CD4-positive, alpha-beta memory T cell (primary cell): ENCODE results near the gene CDC34. TPM values are rescaled to one million over a fixed set of nuclear protein-coding genes. Genes with fewer than 3 reads are reported as not detected.

Experiments
- CTCF ChIA-PET: fragments of 350-600 bp; sonication (Branson Sonifier 250); formaldehyde crosslinking; loops from one replicate; lab custom pipeline; 2021; ENCODE audit warnings: inconsistent platforms; ENCODE audit not compliant: partially characterized antibody; lab: Charles Lee
- POLR2A ChIA-PET: fragments of 350-600 bp; sonication (Branson Sonifier 250); formaldehyde crosslinking; loops from one replicate; lab custom pipeline; 2021; ENCODE audit not compliant: partially characterized antibody; lab: Charles Lee
- DNase-seq, 5 donors: peaks; one replicate each; pipeline versions ENCODE4 v3.0.0 to v3.0.0-alpha.2; 2020 to 2022; ENCODE audit warnings: mixed read lengths in 1 of 5
- H3K27ac ChIP-seq: one replicate; pipeline ENCODE4 v1.7.0; 2013; ENCODE audit warnings: low read depth, low read length
- H3K27me3 ChIP-seq: 2 replicates; pipeline ENCODE4 v1.7.0; 2013; ENCODE audit warnings: mild to moderate bottlenecking, low read length, moderate library complexity; ENCODE audit not compliant: insufficient read depth
- H3K36me3 ChIP-seq: 2 replicates; pipeline ENCODE4 v1.7.0; 2013; ENCODE audit warnings: mild to moderate bottlenecking, low read length, moderate library complexity; ENCODE audit not compliant: insufficient read depth
- H3K4me1 ChIP-seq: 2 replicates; pipeline ENCODE4 v1.7.0; 2013; ENCODE audit warnings: mild to moderate bottlenecking, low read length, moderate library complexity; ENCODE audit not compliant: insufficient read depth
- H3K4me3 ChIP-seq, 2 donors: one replicate each; pipeline ENCODE4 v1.7.0; 2013; ENCODE audit warnings: low read length in 2 of 2, mild to moderate bottlenecking in 1 of 2
- H3K9me3 ChIP-seq, 2 donors: one replicate each; pipeline ENCODE4 v1.7.0; 2013; ENCODE audit warnings: low read length in 2 of 2, control low read depth in 1 of 2; ENCODE audit not compliant: control insufficient read depth in 1 of 2
- H3K27ac Mint-ChIP-seq, 7 donors: one replicate each; pipeline ENCODE4 v1.8.0; 2020 to 2021; ENCODE audit warnings: mixed read lengths in 7 of 7, mild to moderate bottlenecking in 6 of 7, inconsistent platforms in 3 of 7, moderate library complexity in 3 of 7
- H3K27me3 Mint-ChIP-seq, 2 donors: one replicate each; pipeline ENCODE4 v1.8.0; 2020 to 2021; ENCODE audit warnings: mixed read lengths in 2 of 2
- H3K36me3 Mint-ChIP-seq, 2 donors: one replicate each; pipeline ENCODE4 v1.8.0; 2020 to 2021; ENCODE audit warnings: mixed read lengths in 2 of 2, inconsistent platforms in 1 of 2, mild to moderate bottlenecking in 1 of 2
- H3K4me1 Mint-ChIP-seq, 4 donors: one replicate each; pipeline ENCODE4 v1.8.0; 2020 to 2021; ENCODE audit warnings: mixed read lengths in 4 of 4, mild to moderate bottlenecking in 1 of 4
- H3K4me3 Mint-ChIP-seq, 8 donors: one replicate each; pipeline ENCODE4 v1.8.0; 2020 to 2021; ENCODE audit warnings: mixed read lengths in 8 of 8, mild to moderate bottlenecking in 7 of 8, moderate library complexity in 6 of 8, inconsistent platforms in 3 of 8
- H3K9me3 Mint-ChIP-seq, 8 donors: one replicate each; pipeline ENCODE4 v1.8.0; 2020 to 2021; ENCODE audit warnings: mixed read lengths in 8 of 8, mild to moderate bottlenecking in 5 of 8, inconsistent platforms in 3 of 8, moderate library complexity in 1 of 8
- intact Hi-C: fragments of 100-400 bp; cut with micrococcal nuclease; formaldehyde crosslinking; loops from one replicate; pipeline ENCODE4 v1.15.1; 2023
- polyA plus RNA-seq, 2 donors: library from polyadenylated mRNA; unstranded; fragments of 300-500 nt; fragmentation: Illumina TruSeq; gene quantifications; one replicate each; pipeline ENCODE4 v1.2.3, GENCODE V29; 2021
- total RNA-seq, 2 experiments: library from RNA; stranded (reverse); gene quantifications; one replicate each; pipeline ENCODE4 v1.2.3, GENCODE V29; 2021

CDC34 gene
- total and polyA plus RNA-seq, 4 experiments from 2014 or later = 26.7 to 46.6 (median 44.2) TPM

DNA sequence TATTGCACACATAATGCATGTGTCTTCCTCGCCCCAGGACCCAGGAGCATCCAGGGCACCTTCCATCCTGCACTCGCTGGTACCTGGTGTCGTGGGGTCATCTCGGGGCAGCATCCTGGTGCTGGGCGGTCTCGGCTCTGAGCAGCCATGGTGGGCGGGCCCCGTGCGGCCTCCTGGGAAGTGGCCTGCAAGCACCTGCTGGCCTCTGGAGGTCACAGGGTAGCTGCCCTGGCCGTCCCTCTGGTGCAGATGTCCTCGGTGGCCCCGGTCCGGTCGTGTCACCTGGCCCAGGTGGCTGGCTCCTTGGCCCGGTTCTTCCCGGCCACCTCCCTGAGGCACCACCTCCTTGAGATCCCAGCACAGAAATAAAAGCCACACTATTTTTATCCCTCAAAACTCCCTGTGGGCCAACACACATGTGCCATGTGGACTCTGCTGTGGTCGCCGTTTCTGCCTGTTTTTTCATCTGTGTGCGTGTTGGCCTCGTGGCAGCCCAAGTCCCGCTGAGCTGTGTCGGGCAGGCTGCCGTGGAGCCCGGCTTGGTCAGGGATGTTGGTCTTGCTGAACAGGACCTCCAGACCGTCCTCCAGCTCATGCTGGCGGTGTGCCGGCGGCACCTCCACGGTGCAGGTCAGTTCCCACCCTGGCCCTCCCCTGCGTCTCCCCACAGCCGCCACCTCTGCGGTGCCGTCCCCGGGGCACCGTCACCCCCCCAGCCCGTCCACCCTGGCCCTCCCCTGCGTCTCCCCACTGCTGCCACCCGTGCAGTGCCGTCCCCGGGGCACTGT, 7.3 kb downstream of the CDC34 start:
- DNase-seq = no peak
- H3K36me3 ChIP-seq = peaks cover 26% of the 10 kb centered on the region
- Mint-ChIP-seq H3K36me3 (peaks cover 8 to 15% of the 10 kb centered on the region in 2 donors), H3K27ac (peak overlapping the region in 1 of 7 donors; percentile 55), H3K9me3 (no peaks in the 10 kb centered on the region), H3K4me1 (peaks cover 9 to 16% (median 14%) of the 10 kb centered on the region in 4 donors), H3K4me3 (no peak overlapping the region), H3K27me3 (no peaks in the 10 kb centered on the region)
- H3K27ac ChIP-seq = no peak overlapping the region
- ChIA-PET POLR2A (interaction anchor here (1.3 kb wide), 1 partner anchor 8 kb away, joined by 3 read pairs; no protein-coding TSS in a partner anchor), CTCF (no interaction called here)
- no peaks in the 10 kb centered on the region for H3K9me3 ChIP-seq
- intact Hi-C loops = no loop called here
- H3K4me3 ChIP-seq = no peak overlapping the region
- H3K27me3 ChIP-seq = no peaks in the 10 kb centered on the region
- H3K4me1 ChIP-seq = peaks cover 17% of the 10 kb centered on the region

DNA sequence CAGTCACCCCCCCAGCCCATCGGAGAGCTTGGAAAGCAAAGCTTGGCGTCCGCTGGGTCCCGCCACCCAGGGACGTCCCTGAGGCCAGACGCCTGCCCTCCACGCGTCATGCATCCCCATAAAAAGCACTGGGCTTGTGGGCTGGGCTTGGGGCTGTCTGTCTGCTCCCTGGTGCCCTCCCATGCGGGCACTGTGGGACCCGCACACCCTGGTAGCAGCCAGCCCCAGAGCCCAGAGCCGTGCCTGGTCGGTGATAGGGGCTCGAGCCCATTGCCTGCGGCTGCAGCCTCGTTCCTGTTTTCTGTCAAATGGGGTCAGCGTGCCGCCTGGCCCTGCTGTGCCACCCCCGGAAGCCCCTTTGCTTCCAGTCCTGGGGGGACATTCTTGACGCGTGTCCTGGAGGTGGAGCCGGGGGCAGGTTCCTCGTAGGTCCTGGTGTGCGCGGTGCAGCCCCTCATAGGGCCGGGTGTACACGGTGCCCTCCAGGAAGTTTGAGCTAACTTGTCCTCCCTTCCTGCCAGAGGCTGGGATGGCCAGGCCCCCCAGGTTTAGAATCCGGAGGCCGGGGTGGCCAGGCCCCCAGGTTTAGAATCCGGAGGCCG, 8.0 kb downstream of the CDC34 start:
- H3K27ac Mint-ChIP-seq = no peak overlapping the region
- no peaks in the 10 kb centered on the region for H3K27me3 Mint-ChIP-seq
- no peak overlapping the region for H3K4me3 Mint-ChIP-seq
- peaks cover 26% of the 10 kb centered on the region for H3K36me3 ChIP-seq
- peaks cover 22% of the 10 kb centered on the region for H3K4me1 ChIP-seq
- intact Hi-C loops = no loop called here
- no peaks in the 10 kb centered on the region for H3K9me3 ChIP-seq
- no peaks in the 10 kb centered on the region for H3K27me3 ChIP-seq
- peaks cover 10 to 21% (median 16%) of the 10 kb centered on the region in 4 donors for H3K4me1 Mint-ChIP-seq
- ChIA-PET CTCF (no interaction called here), POLR2A (interaction anchor here (1.3 kb wide), 1 partner anchor 9 kb away, joined by 3 read pairs; no protein-coding TSS in a partner anchor)
- no peak overlapping the region for H3K27ac ChIP-seq
- H3K4me3 ChIP-seq = no peak overlapping the region
- no peaks in the 10 kb centered on the region for H3K9me3 Mint-ChIP-seq
- DNase-seq = no peak
- peaks cover 8 to 16% of the 10 kb centered on the region in 2 donors for H3K36me3 Mint-ChIP-seq

DNA sequence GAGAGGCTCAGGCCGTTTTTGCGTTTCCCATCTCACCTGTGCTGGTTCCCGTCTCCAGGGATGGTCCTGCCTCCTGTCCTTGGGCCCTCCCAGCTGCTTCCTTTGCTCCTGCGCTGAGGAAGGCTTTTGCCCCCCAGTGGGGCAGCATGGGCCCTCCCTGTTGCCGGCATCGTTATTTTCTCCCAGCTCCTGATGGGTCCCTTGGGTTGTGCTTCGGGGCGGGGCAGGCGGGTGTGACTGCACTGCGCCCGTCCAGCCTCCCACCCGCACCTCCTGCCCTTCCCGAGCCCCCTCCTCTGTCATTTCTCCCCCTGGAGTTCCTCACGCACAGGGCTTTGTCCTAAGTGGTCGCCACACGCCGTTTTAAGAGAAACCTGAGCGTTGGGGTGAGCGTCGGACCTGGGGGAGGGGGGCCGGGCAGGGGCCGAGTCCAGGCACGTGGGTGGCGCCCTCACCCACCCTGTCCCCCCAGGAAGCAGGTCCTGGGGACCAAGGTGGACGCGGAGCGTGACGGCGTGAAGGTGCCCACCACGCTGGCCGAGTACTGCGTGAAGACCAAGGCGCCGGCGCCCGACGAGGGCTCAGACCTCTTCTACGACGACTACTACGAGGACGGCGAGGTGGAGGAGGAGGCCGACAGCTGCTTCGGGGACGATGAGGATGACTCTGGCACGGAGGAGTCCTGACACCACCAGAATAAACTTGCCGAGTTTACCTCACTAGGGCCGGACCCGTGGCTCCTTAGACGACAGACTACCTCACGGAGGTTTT, 9.5 kb downstream of the CDC34 start:
- Mint-ChIP-seq H3K36me3 (peaks cover 8 to 15% of the 10 kb centered on the region in 2 donors), H3K27ac (no peak overlapping the region), H3K9me3 (no peaks in the 10 kb centered on the region), H3K4me3 (no peak overlapping the region), H3K4me1 (peaks cover 15 to 27% (median 20%) of the 10 kb centered on the region in 4 donors), H3K27me3 (no peaks in the 10 kb centered on the region)
- no peaks in the 10 kb centered on the region for H3K27me3 ChIP-seq
- H3K9me3 ChIP-seq = no peaks in the 10 kb centered on the region
- H3K4me3 ChIP-seq = no peak overlapping the region
- ChIA-PET POLR2A (interaction anchor here (1.0 to 7.2 kb wide), 2 partner anchors 9 kb away, joined by 3 to 52 read pairs; partner anchors contain the start of gene CDC34), CTCF (interaction anchor here (1.8 to 1.9 kb wide), 2 partner anchors 9 to 30 kb away, joined by 5 to 7 read pairs; no protein-coding TSS in a partner anchor)
- DNase-seq = no peak
- intact Hi-C loops = no loop called here
- peaks cover 23% of the 10 kb centered on the region for H3K4me1 ChIP-seq
- H3K27ac ChIP-seq = no peak overlapping the region
- H3K36me3 ChIP-seq = peaks cover 18% of the 10 kb centered on the region

DNA sequence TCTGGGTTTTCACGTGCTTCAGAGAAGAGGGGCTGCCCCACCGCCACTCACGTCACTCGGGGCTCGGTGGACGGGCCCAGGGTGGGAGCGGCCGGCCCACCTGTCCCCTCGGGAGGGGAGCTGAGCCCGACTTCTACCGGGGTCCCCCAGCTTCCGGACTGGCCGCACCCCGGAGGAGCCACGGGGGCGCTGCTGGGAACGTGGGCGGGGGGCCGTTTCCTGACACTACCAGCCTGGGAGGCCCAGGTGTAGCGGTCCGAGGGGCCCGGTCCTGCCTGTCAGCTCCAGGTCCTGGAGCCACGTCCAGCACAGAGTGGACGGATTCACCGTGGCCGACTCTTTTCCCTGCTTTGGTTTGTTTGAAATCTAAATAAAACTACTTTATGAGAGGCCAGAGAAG, 10.1 kb downstream of the CDC34 start:
- no peaks in the 10 kb centered on the region for H3K9me3 Mint-ChIP-seq
- Histone ChIP-seq H3K27ac (no peak overlapping the region), H3K4me3 (no peak overlapping the region), H3K4me1 (peaks cover 23% of the 10 kb centered on the region), H3K36me3 (peaks cover 11% of the 10 kb centered on the region), H3K27me3 (no peaks in the 10 kb centered on the region), H3K9me3 (no peaks in the 10 kb centered on the region)
- DNase-seq = no peak
- intact Hi-C loops = no loop called here
- H3K27ac Mint-ChIP-seq = peak overlapping the region in 2 of 7 donors; percentile 47 to 64
- ChIA-PET POLR2A (interaction anchor here (1.0 to 7.2 kb wide), 4 partner anchors 8 to 31 kb away, joined by 3 to 52 read pairs (median 4); partner anchors contain the start of genes BSG and CDC34), CTCF (interaction anchor here (1.8 to 1.9 kb wide), 2 partner anchors 10 to 31 kb away, joined by 5 to 7 read pairs; no protein-coding TSS in a partner anchor)
- peaks cover 15 to 27% (median 20%) of the 10 kb centered on the region in 4 donors for H3K4me1 Mint-ChIP-seq
- H3K27me3 Mint-ChIP-seq = no peaks in the 10 kb centered on the region
- no peak overlapping the region for H3K4me3 Mint-ChIP-seq
- H3K36me3 Mint-ChIP-seq = peaks cover 8 to 14% of the 10 kb centered on the region in 2 donors

DNA sequence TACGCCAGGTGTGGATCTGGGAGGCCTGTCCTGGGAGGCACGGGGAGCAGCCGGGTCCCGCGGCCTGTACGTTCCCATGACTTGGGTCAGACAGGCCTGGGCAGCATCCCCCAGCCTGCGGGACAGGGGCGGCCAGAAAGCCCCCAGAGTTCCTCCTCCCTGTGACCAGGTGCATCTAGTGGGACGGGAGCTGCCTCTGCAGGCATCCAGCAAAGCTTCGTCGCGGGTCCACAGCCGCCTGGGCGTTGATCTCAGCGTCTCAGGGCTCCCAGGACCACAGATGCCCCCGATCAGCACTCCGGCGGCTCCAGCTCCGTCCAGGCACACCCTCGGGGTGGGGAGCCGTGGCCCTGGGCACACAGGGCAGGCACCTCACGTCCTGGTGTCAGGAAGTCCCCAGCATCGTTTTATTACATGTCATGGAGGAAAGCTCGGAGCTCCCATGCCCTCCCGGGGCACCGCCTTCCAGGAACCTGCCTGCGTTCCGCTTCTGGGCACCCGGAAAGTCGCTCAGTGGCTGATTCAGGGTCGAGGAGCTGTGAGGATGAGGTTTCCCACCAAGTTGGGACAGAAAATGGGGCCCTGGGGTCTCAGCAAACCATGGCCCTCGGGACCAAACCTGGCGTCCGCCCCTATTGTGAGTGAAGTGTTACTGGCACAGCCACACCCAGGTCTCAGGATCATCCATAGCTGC, 10.8 kb downstream of the CDC34 start:
- Histone ChIP-seq H3K9me3 (no peaks in the 10 kb centered on the region), H3K27ac (no peak overlapping the region), H3K27me3 (no peaks in the 10 kb centered on the region), H3K4me1 (peaks cover 23% of the 10 kb centered on the region), H3K36me3 (peaks cover 9% of the 10 kb centered on the region), H3K4me3 (no peak overlapping the region)
- Mint-ChIP-seq H3K27ac (peak overlapping the region in 2 of 7 donors; percentile 64 to 85), H3K36me3 (peaks cover 8 to 14% of the 10 kb centered on the region in 2 donors), H3K9me3 (no peaks in the 10 kb centered on the region), H3K4me3 (no peak overlapping the region), H3K4me1 (peaks cover 15 to 27% (median 20%) of the 10 kb centered on the region in 4 donors), H3K27me3 (no peaks in the 10 kb centered on the region)
- CTCF ChIA-PET = interaction anchor here (1.8 to 1.9 kb wide), 2 partner anchors 10 to 31 kb away, joined by 5 to 7 read pairs; no protein-coding TSS in a partner anchor
- POLR2A ChIA-PET = interaction anchor here (1.0 to 7.2 kb wide), 5 partner anchors 8 to 31 kb away, joined by 3 to 52 read pairs (median 3); partner anchors contain the start of genes BSG and CDC34
- intact Hi-C loops = no loop called here
- DNase-seq = no peak

DNA sequence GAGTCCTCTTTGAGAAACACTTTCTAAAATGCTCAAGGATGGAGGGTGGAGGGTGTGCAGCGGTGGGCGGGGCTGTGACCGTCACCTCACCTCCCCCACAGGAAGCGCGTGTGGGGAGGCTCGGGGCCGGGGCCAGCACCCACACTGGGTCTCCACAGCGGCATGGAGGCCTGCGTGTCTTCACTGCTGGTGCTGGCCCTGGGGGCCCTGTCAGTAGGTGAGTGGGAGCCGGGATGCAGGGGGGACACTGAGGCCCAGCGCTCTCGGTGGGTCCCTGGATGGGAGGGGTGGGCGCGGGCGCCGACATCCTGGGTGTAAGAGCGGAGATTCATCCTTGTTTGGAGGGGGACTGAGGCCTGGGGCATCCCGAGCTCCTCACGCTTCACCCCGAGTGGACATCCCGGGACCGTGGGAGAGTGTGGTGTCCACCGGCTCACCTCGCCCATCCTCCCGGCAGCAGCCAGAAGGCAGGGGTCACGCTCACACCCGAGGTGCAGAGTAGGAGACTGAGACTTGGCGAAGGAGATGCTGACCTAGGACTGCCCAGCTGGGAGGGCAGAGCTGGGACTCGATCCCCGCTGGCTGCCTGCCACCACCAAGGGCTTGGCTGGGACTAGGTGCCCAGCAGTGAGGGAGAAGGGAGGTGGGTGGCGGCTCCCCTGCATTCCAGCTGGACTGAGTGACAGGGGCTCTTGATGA, 12.5 kb downstream of the CDC34 start, which contains the start of gene GZMM:
TSS of gene GZMM (plus strand) at position 144 of the 699 bp plus-strand sequence. CDS start at position 163, 19 bp downstream.
- Histone ChIP-seq H3K4me3 (peak within 1 kb of the TSS; percentile 61 to 72), H3K27ac (peak within 1 kb of the TSS; percentile 72), H3K36me3 (no peaks in the 10 kb centered on the region), H3K27me3 (no peaks in the 10 kb centered on the region), H3K9me3 (no peaks in the 10 kb centered on the region), H3K4me1 (peaks cover 23% of the 10 kb centered on the region)
- intact Hi-C loops = loop anchor here (1.0 to 2.0 kb wide), 2 partner anchors 13 to 33 kb away; partner anchors contain the start of gene CDC34
- peaks cover 14 to 26% (median 18%) of the 10 kb centered on the region in 4 donors for H3K4me1 Mint-ChIP-seq
- H3K9me3 Mint-ChIP-seq = no peaks in the 10 kb centered on the region
- peak within 1 kb of the TSS; percentile 85 to 95 (median 91) for H3K27ac Mint-ChIP-seq
- peak within 1 kb of the TSS; percentile 81 to 94 (median 88) for H3K4me3 Mint-ChIP-seq
- peaks cover 0 to 11% of the 10 kb centered on the region in 2 donors for H3K36me3 Mint-ChIP-seq
- POLR2A ChIA-PET = interaction anchor here (1.0 to 7.2 kb wide), 5 partner anchors 12 to 37 kb away, joined by 3 to 52 read pairs (median 7); partner anchors contain the start of genes BSG, CDC34 and TPGS1
- CTCF ChIA-PET = no interaction called here
- no peaks in the 10 kb centered on the region for H3K27me3 Mint-ChIP-seq
- peak; percentile 82 to 86 (median 84) for DNase-seq
